Lower leg skin (tissue), 4 donors: Measurements from ENCODE around the gene SYAP1. TPM values are rescaled to one million over a fixed set of nuclear protein-coding genes. Genes with fewer than 3 reads are reported as not detected.
A peak's percentile ranks its signal among the peaks of the same experiment; 100 is the strongest.
"Not testable (repeated sequence)": the region's sequence is repeated elsewhere in the genome, so short reads cannot be mapped to it uniquely, and the experiment has no call there.

ENCODE experiments used
- DNase-seq, 2 donors: peaks; one replicate each; pipeline ENCODE4 v3.0.0-alpha.2; 2019; ENCODE audit warnings: low spot score in 2 of 2
- H3K4me3 ChIP-seq: fragments of 200-600 bp; sonication (generic); 2 replicates; pipeline ENCODE4 v1.5.1; 2017; ENCODE audit warnings: mild to moderate bottlenecking, low read depth; ENCODE audit not compliant: poor library complexity, severe bottlenecking
- POLR2A ChIP-seq, 2 donors: fragments of 450-650 bp; IDR thresholded peaks; one replicate each; pipeline ENCODE4 v1.6.1; 2016 to 2017; ENCODE audit warnings: antibody characterized with exemption in 2 of 2, mild to moderate bottlenecking in 1 of 2, moderate library complexity in 1 of 2
- WGBS, 2 donors: methylation state at CpG; one replicate each; pipeline ENCODE4 v1.1.5; 2018; 5-methylcytosine and 5-hydroxymethylcytosine counted together
- intact Hi-C: fragments of 100-400 bp; cut with DNase I; formaldehyde crosslinking; loops from one replicate; pipeline ENCODE4 v1.15.0; 2023; ENCODE audit warnings: low total_unique reads
- total RNA-seq, 4 donors: library from RNA; depleted of rRNA; stranded (reverse); fragments of >200 nt; gene quantifications; one replicate each; pipeline ENCODE4 v1.1.0, GENCODE V29; 2016
- TF ChIP-seq, protein P1 (sequence below), 3 donors: fragments of 450-650 bp; IDR thresholded peaks; one replicate each; pipeline ENCODE4 v1.5.1; 2016; ENCODE audit warnings: antibody characterized with exemption in 3 of 3, mild to moderate bottlenecking in 3 of 3, moderate library complexity in 2 of 3

Gene SYAP1
- total RNA-seq, 4 donors from 2014 or later, result 16.1 to 18.5 (median 16.6) TPM

DNA sequence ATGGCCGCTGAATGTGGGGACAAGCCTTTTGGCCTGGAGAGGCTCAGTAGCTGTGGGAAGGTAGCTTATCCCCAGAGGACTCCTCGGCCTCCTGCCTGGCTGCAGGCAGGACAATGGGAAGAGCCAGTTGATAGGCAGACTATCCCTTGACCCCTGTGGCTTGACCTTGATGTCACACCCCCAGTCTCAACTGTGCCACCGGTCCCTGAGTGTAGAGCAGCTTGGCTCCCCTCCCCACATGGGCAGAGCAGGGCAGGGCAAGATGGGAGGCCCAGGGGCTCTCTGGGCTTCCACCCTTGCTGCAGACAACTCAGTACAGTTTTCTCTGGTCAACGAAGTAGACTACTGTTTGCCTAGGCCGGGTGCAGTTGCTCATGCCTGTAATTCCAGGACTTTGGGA lies 25.7 kb downstream of the SYAP1 start:
- intact Hi-C loops, result no loop called here
- 94 to 96% methylated on average over 3 to 5 of the region's 5 CpGs for WGBS, 2 donors

DNA sequence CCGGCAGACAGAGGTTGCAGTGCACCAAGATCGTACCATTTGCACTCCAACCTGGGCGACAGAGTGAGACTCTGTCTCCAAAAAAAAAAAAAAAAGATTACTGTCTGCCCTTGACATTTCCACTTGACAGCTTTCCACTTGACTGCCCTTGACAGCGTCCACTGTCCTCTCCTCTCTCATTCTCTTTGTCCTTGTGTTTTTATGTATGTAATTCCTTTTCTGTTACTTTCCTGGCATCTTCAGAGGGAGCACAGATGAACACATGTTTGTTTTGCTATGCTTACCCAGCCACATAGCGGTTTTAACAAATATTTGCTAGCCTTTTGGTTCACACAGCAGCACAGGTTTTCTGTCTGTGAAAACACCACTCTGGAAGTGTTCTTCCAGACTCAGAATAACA lies 26.2 kb downstream of the SYAP1 start:
- no peak overlapping the region for H3K4me3 ChIP-seq
- DNase-seq, result no peak
- 90 to 96% methylated on average over 5 of the region's 5 CpGs for WGBS, 2 donors
- intact Hi-C loops, result no loop called here
- TF ChIP-seq, protein P1, sequence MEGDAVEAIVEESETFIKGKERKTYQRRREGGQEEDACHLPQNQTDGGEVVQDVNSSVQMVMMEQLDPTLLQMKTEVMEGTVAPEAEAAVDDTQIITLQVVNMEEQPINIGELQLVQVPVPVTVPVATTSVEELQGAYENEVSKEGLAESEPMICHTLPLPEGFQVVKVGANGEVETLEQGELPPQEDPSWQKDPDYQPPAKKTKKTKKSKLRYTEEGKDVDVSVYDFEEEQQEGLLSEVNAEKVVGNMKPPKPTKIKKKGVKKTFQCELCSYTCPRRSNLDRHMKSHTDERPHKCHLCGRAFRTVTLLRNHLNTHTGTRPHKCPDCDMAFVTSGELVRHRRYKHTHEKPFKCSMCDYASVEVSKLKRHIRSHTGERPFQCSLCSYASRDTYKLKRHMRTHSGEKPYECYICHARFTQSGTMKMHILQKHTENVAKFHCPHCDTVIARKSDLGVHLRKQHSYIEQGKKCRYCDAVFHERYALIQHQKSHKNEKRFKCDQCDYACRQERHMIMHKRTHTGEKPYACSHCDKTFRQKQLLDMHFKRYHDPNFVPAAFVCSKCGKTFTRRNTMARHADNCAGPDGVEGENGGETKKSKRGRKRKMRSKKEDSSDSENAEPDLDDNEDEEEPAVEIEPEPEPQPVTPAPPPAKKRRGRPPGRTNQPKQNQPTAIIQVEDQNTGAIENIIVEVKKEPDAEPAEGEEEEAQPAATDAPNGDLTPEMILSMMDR (IDR thresholded peaks at IDR 0.05), result no peak
- no peak for TF ChIP-seq POLR2A (IDR thresholded peaks at IDR 0.05)

More for the DNA sequence above, 25.7 kb downstream of the SYAP1 start:
- no peak for TF ChIP-seq POLR2A (IDR thresholded peaks at IDR 0.05)
- TF ChIP-seq, protein P1 (IDR thresholded peaks at IDR 0.05), result no peak
- DNase-seq, result no peak
- no peak overlapping the region for H3K4me3 ChIP-seq

DNA sequence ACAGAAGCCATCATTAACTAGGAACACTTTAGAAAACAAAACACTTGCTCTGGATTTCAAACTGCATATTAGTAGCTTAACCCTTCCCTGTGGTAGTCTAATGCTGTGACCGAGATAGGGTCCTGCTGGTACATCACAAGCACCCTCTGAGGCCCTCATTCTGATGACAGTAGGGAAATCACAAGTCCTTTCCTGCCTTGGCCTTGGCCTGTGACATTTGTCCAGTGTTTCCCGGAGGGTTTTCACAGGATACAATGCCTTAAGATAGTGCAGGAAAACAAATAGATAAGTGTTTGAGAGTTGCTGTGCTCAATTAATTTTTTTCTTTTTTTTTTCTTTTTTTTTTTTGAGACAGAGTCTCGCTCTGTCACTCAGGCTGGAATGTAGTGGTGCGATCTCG lies 29.0 kb downstream of the SYAP1 start:
- H3K4me3 ChIP-seq, result no peak overlapping the region
- 84 to 97% methylated on average over 5 of the region's 5 CpGs for WGBS, 2 donors
- intact Hi-C loops, result no loop called here
- TF ChIP-seq, protein P1 (IDR thresholded peaks at IDR 0.05), result no peak
- TF ChIP-seq POLR2A (IDR thresholded peaks at IDR 0.05), result no peak
- no peak for DNase-seq

DNA sequence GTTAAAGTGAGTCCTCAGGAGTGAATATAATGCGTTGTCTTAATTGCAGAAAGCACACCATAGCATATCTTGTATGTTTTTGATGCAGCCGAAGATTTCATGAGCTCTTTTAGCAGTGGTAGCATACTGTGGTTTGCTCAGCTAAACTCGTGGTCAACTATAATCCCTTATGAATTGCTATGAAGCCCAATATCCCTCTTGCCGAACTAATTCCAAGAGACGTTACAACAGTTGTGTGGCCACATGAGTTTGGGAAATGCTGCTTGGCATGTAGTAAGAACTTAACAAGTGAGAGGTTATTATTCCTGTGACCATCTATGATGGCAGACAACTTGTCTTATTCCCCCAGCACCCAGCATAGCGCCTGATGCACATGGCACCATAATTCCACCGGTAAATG lies 30.7 kb downstream of the SYAP1 start:
- intact Hi-C loops, result no loop called here
- TF ChIP-seq, protein P1 (IDR thresholded peaks at IDR 0.05), result no peak
- TF ChIP-seq POLR2A (IDR thresholded peaks at IDR 0.05), result no peak
- 95 to 99% methylated on average over 7 of the region's 7 CpGs for WGBS, 2 donors
- no peak for DNase-seq
- H3K4me3 ChIP-seq, result no peak overlapping the region

DNA sequence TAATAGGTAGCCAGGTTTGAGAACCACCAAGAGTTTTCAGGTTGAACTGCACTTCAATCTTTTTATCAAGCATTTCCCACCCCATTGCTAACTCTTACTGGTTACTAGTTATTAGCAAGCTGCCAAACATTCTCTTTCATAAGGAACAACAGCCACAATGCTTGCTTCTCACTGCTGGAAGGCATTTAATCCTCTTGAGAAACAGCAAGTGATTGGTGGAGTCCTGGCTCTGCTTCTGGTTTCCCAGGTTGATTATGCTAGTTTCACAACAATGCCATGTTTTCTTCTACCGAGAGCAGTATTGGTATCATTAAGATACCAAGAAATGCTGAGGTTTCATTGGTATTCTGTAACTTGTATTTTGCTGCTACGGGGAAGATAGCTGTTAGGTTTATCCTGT lies 34.6 kb downstream of the SYAP1 start:
- peak in 1 of 2 donors; percentile 2 for DNase-seq
- TF ChIP-seq, protein P1 (IDR thresholded peaks at IDR 0.05), result no peak
- TF ChIP-seq POLR2A (IDR thresholded peaks at IDR 0.05), result no peak
- WGBS, 2 donors, result 86 to 100% methylated on average over 2 of the region's 2 CpGs
- intact Hi-C loops, result no loop called here
- no peak overlapping the region for H3K4me3 ChIP-seq

DNA sequence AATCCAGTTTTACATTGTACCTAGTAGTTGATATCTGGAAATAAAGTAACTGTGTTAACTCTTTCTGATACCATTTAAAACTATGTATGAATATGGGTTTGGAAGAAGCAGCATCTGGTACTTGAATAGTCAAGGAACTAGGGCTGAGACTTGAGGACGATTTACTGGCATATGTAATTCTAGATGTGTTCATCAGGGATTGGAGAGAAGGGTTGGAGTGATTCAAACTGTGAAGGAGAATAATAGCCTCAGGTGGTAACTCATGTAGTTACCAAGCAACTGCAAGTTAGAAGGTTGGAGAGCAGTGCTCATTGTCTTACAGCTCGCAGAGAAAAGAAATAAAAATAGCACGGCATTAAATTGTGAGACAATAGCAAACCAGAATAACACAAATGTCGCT lies 37.3 kb downstream of the SYAP1 start:
- 82 to 88% methylated on average over 4 of the region's 4 CpGs for WGBS, 2 donors
- TF ChIP-seq POLR2A (IDR thresholded peaks at IDR 0.05), result no peak
- TF ChIP-seq, protein P1 (IDR thresholded peaks at IDR 0.05), result no peak

DNA sequence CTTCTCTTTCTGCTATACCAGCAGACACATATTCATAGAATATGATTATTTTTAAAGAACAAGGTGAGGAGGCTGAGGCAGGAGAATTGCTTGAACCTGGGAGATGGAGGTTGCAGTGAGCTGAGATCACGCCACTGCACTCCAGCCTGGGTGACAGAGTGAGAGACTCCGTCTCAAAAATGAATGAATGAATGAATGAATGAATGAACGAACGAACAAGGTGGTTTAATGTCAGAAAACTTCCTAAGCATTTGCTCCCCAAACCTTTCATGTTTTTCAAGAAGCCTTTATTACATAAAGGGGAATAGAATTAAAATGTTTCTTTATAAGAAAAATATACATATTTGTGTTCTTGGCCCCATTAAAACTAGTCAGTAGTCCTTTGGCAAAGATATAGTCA lies 42.1 kb downstream of the SYAP1 start:
- intact Hi-C loops, DNase-seq, H3K4me3 ChIP-seq: not testable (repeated sequence)
- 88 to 95% methylated on average over 4 of the region's 4 CpGs for WGBS, 2 donors

More for the DNA sequence above, 37.3 kb downstream of the SYAP1 start:
- intact Hi-C loops, result no loop called here
- no peak overlapping the region for H3K4me3 ChIP-seq
- DNase-seq, result no peak
